ENCODE results near the gene MAP4K5.

DNA sequence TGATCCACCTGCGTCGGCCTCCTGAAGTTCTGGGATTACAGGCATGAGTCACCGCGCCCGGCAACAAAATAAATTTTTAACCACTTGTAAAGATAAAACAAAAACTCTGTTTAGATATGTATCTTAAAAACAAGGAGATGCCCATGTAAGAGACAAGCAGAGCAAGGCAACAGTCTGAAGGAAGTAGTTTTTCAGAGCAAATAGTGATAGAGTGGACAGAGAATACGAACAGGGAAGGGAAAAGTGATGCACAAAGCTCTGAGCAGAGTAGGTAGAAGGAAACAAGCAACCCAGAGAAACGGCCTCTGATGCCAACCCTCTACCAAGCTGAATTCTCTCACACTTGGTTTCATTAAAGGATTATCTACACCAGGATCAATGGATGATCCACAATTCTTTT, 110.9 kb downstream of the MAP4K5 start:
- TF ChIP-seq CTCF (IDR thresholded peaks at IDR 0.05) (no peak), POLR2A (IDR thresholded peaks at IDR 0.05) (no peak)

All from vagina (tissue), 2 donors.